HG03521 (cell line): ENCODE data around the gene TFF1.

ENCODE experiments used
- ATAC-seq: cut with Tn5 transposase; IDR thresholded peaks from one replicate; pipeline ENCODE4 v1.9.1; 2021; ENCODE audit warnings: mild to moderate bottlenecking, moderate library complexity; ENCODE audit not compliant: unreplicated experiment

TFF1 gene

DNA sequence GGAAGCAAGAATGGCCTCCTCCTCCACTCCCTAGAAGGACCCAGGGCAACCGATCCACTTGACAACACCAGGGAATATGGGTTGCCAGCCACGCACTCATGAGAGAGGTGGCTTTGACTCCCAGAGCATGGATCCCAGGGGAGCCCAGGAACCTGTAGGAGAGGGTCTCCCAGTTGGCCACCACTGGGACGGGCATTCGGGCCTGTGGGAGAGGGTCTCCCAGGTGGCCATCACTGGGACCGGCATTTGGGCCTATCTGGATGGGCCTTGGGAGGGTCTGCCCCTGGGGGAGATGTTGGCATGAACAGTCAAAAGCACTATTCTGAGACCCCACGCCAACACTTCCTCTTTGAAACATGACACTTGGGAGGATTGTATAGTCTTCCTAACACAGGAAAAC, 565 bp downstream of the TFF1 start:
- ATAC-seq = no peak

DNA sequence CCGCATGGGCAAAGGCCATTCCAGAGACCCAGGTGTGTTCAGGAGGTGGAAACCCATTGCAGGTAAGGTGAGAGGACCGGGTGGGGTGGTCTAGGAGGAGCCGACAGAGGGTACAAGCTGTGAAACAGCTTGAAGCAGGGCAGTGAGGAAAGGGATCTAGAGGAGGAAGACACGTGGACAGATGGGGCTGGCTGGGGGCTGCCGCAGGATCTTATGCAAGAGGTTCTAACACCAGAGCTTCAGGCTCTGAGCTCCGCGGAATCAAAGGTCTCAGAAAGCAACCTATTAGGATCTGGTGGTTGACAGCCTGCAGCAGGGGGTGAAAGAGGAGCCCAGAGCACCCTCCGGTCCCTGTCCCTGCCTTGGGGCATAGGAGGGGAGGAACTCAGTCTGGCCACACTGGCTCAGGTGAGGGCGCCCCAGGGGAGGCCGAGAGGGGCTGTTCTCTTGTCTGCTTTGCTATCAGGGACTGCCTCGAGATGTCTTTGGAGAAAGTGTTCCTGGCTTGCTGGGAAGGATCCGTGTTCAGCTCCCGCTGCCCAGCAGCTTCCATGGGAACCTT, 1.9 kb downstream of the TFF1 start:
- no peak for ATAC-seq

DNA sequence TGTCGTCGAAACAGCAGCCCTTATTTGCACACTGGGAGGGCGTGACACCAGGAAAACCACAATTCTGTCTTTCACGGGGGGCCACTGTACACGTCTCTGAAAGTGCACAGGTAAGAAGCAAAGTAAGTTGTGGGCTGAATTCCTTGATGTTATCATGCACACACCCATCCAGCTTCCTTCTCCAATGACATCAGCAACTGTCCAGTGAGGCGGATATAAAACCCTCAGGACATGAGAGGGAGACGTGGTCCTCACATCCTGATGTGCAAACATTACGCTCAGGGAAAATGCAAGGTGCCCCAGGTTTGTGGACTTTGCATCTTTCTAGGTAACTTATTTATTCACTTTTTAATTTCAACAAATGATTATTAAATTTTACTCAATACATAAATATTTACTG, 3.0 kb downstream of the TFF1 start:
- no peak for ATAC-seq

DNA sequence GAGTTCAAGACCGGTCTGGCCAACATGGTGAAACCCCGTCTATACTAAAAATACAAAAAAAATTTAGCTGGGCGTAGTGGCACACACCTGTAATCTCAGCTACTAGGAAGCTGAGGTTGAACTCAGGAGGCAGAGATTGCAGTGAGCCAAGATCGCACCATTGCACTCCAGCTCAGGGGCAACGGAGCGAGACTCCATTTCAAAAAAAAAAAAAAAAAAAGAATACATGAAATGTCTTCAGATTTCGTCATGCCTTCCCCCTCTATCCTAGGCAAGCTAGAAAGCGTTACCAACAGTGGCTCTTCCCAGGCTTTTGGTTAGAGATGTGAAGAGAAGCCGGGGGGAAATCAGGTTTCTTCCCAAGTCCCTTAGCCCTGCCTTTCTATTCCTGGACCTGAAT, 3.6 kb downstream of the TFF1 start:
- ATAC-seq = no peak

DNA sequence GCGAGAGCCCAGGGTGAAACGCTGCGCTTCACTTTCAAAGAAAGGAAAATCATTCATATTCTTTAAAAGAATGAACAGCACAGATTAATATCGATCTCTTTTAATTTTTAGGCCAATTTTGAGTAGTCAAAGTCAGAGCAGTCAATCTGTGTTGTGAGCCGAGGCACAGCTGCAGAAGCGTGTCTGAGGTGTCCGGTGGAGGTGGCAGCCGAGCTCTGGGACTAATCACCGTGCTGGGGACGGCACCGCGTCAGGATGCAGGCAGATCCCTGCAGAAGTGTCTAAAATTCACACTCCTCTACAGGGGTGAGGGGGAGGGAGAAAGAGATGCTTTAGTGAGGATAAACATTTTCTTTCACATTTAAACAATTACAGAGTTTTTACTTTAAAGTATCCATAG, 4.1 kb downstream of the TFF1 start:
- no peak for ATAC-seq

DNA sequence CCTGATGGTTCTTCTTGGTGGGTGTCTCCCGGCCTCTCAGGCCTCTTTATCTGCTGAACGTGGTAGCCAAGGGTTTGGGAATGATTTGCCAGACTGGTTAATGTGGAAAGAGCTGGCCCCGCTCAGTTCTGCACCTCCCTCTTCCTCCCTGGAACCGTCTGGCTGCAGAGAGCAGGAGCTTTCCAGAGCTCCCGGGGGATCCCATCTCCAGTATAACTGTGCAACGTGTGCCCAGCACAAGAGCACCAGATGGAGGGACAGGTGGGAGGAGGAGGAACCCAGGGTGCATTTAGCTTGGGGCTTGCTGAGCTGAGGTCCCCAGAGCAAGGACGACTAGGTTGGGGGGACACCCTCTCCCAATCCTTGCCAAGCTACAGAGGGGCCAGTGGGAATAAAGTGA, 5.0 kb downstream of the TFF1 start:
- ATAC-seq = no peak

DNA sequence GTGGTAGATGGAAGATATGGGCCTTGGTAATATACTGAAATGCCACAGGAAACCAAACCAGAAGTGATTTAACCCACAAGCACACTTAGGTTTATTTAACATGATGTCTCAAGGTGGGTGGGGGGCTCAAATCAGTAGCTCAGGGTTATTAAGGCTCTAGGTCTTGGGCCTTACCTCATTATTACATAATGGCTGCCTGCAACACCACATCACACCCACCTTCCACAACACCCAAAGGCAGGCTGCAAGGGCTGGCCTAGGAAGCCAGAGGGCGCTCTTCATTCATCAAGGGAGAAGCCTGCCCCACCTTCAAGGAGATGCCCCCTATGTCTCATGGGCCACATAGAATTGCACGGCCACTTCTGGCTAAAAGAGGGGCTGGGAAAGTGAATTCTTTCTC, 6.0 kb downstream of the TFF1 start:
- ATAC-seq = no peak

DNA sequence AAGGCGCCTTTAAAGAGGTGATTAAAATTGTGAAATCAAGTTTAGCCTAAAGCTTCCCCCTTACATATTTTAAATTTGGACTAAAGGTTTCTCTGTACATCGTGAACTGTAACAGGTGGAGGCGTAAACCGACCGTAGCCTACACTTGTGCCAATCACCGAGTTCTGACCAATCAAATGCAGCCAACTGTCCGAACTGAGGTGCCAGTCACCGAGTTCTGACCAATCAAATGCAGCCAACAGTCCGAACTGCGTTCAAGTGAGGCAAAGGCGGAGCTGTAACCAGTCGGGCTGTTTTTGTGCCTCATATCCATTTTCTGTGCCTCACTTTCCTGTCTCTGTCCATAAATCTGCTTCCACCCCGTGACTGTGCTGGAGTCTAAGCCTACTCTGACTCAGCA, 7.4 kb downstream of the TFF1 start:
- ATAC-seq = no peak

DNA sequence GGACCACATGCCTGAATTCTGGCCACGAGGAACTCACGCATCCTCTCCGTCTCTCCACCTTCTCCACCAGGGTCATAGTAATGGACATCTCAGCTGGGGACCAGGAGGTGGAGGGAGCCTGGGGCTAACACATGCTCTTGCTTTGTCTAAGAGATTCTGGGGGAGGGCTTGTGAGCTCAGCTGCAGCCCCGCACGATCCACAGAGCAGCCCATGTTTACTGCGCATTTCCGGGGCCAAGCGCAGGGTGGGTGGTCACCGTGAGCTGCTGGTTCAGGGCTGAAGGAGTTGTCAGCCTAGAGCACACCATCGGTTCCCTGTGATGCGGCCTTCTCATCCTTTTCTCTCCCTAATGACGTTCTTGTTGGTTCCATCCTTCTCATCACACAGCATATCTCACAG, 8.1 kb downstream of the TFF1 start:
- ATAC-seq = no peak

DNA sequence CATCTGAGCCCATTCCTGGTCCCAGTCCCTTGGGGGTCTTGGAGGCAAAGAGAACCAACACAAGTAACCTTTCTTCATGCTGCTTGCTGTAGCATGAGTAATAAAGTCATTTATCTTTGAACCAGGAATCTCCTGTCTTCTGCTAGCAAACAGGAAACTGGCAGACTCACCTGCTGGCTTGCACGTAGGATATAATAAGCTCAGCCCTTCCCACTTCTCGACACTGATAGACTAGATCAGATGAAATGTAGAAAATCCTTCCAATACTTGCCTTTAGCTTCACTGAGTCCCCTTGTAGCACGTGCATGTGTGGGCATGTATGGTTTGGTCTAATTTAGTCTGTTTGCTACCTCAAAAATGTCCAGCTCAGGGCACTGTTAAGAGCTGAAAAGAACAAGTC, 9.0 kb downstream of the TFF1 start:
- ATAC-seq = no peak

DNA sequence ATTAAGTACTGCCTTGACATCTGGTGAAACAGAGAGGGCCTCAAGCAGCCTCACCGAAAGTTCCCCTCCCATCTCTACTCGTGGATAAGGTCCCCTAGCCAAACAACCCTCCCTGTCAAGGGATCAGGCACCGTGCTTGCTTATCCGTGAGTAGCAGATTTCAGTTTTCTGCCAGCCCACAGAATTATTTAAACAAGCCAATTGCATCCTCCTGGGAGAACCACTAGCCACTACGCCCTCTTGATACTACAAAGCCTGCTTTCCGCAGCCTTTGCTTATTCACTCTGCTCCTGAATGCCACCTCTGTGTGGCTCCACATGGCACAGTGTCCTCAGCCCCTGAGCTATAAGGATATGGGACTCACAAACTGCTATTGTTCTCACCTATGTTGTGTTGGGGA, 9.7 kb downstream of the TFF1 start:
- no peak for ATAC-seq

DNA sequence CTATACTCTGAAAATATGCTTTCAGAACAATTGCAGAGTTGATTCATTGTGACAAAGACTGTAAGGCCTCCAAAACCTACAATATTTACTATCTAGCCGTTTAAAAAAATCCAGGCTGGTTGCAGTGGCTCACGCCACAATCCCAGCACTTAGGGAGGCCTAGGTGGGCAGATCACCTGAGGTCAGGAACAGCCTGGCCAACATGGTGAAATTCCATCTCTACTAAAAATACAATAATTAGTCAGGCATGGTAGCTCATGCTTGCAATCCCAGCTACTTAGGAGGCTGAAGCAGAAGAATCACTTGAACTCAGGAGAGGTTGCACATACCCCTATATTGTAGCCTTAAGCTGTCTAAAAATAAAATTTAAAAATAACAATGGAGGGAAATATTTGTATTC, 10.3 kb downstream of the TFF1 start:
- no peak for ATAC-seq

DNA sequence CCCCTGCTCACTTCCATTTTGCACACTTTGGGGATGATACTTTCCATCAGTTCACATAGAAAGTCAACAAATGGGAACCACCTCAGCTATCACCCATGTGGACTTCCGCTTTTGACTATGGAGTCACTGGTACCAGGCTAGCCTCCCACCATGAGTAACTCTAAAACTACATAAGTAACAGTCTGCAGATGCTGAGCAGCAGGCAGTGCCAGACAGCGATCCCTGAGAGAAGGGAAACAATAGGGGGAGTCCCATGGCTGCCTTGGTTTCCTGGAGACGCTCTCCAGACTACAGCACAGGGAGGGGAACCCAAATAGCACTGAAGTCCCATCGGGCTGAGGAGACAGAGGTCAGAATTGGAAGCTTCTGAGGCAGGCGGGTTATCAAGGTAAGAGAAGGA, 12.7 kb downstream of the TFF1 start:
- no peak for ATAC-seq

DNA sequence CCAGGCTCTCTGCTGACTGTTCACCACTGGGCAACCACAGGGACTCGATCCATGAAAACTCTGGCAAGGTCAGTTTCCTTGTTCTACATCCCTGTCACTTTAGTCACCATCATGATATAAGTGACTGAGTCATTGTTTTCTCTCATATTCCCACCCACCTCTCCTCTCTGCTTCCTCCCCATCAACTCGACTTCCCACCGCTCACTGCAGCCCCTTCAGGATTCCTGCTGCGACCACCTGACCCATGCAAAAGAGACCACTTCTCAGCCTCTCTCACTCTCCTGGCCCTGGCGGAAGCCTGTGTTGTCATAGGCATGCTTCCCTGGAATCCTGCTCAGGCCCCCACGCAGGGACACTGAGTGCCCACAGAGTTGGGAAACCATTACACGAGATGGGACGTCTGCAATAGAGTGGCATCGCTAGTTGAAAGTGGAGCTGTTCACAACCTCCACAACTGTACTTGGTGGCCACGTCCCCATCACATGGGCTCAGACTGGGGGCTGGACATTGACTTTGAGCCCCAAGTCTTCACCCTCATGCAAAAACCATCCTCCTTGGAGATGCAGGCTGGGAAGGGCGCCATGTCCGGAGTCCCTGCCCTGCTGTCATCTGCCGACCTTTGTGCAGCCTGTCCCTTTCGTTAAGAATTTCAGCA, 13.8 kb downstream of the TFF1 start:
- ATAC-seq = no peak

DNA sequence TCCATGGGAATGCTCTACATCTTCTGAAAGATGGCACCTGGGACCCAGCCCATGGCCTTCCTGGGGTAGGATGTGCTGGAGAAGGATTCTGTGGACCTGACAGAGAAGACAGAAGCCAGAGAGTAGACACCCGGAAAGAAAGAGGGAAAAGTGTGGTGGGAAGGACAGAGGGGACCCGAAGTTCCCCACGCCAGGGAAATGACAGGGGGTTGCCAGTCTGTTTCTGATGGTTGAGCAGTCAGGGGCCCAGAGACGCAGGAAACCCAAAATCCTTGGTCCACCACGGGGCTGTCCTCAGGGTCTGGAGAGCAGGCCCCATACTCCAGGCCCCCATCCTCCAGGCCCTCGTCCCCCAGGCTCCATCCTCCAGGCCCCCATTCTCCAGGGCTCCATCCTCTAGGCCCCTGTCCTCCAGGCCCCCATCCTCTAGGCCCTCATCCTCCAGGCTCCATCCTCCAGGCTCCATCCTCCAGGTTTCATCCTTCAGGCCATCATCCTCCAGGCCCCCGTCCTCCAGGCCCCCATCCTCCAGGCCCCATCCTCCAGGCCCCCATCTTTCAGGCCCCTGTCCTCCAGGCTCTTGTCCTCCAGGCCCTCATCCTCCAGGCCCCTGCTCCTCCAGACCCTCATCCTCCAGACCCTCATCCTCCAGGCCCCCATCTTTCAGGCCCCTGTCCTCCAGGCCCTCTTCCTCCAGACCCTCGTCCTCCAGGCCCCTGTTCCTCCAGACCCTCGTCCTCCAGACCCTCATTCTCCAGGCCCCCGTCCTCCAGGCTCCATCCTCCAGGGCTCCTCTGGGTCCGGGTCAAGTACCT, 14.5 kb downstream of the TFF1 start:
- ATAC-seq = no peak

DNA sequence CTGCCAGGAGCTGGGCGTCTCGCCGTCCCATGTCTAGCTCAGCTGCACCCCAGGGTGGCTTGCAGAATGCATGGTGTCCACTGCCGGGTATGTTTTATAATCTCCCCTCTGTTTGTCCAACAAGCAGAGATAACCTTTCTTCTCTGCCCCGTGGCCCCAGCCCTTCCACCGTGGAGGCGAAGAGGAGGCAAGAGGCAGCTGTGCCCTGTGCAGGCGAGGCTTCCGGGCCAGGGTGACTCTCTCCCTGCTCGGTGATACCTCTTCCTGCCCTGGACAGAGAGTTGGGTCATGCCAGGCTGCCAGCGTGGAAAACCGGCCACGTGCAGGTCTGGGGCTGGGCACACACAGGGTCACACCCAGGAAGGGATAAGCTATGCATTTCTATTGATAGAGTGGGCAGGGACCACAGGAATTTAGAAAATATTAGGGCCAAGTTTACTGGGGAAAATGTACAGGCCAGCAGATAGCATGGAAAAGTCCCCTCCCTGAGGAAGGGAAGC, 15.4 kb downstream of the TFF1 start, which contains the start of gene TFF2:
TSS of gene TFF2 (minus strand) at position 68 of the 500 bp plus-strand sequence. CDS start at position 31, 37 bp downstream.
- ATAC-seq = no peak

DNA sequence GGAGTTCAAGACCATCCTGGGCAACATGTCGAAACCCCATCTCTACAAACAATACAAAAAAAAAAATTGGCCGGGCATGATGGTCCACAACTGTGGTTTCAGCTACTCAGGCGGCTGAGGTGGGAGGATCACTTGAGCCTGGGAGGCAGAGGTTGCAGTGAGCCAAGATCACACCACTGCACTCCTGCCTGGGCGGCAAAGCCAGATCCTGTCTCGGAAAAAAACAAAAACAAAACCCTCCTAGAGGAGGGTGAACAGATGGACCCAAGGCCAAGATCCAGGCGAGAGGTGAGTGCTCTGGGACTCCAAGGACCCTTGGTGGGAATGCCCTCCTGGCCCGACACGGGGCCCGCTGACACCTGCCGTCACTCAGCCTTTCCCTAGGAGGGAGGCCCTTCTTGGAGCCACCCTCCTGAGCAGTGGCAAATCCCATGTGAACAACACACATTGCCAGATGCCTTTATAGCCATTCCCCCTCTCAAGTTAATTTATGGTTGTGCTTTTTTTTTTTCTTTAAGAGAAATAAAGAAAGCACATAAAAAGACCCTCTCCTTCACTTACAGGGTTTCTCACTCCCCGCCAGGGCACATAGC, 15.9 kb downstream of the TFF1 start:
- ATAC-seq = no peak

DNA sequence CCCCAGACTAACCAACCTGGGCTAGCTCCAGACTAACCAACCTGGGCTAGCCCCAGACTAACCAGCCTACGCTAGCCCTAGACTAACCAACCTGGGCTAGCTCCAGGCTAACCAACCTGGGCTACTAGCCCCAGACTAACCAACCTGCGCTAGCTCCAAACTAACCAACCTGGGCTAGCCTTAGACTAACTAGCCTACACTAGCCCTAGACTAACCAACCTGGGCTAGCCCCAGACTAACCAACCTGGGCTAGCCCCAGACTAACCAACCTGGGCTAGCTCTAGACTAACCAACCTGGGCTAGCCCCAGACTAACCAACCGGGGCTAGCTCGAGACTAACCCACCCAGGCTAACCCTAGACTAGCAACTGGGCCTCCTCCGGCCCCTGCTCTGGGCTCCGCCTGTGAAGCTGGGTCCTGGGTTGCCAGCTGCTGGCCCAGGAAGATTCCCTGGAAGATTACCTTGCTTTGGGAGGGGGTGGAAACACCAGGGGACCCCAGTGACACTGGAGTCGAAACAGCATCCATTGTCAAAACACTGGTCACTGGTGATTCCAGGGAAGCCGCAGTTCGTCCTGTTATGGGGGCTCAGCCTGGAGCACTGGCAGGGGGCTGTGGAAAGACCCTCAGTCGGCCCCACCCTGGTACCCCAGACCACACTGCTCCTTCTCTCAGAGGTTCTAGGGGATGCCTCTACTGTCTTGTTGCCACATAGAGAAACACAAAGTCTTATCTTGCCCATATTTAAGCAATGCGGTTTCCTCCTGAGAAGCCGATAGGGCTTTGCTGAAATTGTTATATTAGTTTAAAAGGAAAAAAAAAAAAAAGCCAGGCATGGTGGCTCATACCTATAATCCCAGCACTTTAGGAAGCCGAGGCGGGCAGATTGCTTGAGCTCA, 16.7 kb downstream of the TFF1 start:
- no peak for ATAC-seq

DNA sequence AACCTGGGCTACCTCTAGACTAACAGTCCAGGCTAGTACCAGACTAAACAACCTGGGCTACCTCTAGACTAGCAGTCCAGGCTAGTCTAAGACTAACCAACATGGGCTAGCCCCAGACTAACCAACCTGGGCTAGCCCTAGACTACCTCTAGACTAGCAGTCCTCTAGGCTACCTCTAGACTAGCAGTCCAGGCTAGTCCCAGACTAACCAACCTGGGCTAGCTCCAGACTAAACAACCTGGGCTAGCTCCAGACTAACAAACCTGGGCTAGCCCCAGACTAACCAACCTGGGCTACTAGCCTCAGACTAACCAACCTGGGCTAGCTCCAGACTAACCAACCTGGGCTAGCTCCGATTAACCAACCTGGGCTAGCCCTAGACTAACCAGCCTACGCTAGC, 17.6 kb downstream of the TFF1 start:
- no peak for ATAC-seq

DNA sequence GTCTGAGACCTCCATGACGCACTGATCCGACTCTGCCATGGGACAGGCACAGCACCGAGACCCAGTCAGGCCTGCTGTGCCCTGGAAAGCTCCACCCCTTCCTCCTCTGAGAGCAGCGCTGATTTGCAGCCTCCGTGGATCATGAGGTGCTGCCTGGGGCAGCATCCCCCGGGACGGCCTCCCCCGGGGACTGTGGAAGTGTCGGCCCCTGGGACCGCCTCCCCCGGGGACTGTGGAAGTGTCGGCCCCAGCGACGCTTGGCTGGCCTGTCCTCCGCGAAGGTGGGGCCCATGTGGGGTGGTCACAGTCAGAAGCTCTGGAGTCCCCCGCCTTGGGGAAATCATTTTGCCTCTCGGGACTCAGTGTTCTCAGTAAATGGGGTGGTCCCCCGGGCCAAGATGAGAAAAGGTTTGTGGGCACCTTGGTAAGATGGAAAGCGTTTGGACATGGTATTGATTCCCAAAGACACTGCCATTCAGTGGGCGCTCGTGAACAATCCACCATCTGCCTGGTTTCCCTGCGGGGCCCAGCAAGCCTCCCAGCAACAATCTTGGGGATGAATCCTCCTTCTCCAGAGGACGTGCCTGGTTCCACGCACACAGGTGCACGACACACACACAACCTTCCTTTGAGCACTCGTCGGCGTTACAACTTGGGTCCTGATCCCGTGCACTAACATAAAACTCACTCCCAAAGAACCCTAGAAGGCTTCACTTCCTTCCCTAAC, 18.6 kb downstream of the TFF1 start:
- no peak for ATAC-seq
